Measurements from ENCODE around the gene GDI2.
"Not testable (repeated sequence)": the region's sequence is repeated elsewhere in the genome, so short reads cannot be mapped to it uniquely, and the experiment has no call there.

GDI2 gene

DNA sequence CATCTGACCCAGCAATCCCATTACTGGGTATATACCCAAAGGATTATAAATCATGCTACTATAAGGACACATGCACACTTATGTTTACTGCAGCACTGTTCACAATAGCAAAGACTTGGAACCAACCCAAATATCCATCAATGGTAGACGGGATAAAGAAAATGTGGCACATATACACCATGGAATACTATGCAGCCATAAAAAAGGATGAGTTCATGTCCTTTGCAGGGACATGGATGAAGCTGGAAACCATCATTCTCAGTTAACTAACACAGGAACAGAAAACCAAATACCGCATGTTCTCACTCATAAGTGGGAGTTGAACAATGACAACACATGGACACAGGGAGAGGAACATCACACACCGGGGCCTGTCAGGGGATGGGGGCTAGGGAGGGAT, 35.5 kb downstream of the GDI2 start:
- not testable (repeated sequence) for DNase-seq

GRCh38 chr10:5776881-5777197, 36.4 kb downstream of the GDI2 start:
- no peak for DNase-seq

- no peak for DNase-seq
Observed at GRCh38 chr10:5776136-5776880, 36.9 kb downstream of the GDI2 start.

DNA sequence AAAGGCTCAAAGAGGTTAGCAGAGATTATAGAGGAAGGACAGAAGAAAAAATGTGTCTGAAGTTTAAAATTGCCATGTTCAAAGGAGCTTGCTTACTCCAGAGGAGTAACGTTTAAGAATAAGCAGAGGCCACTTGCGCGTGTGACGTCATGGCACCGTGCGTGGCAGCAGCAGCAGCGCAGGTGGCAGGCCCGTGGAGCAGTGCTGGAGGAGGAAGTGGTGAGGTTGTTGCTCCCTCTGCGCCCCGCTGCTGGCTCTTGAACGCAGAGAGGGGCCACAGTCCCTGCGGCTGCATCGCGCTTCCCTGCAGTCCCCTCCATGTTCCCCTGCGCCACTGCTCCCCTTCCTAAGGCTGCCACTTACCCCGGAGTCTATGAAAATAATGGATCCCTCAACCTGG, 37.5 kb downstream of the GDI2 start:
- no peak for DNase-seq

DNA sequence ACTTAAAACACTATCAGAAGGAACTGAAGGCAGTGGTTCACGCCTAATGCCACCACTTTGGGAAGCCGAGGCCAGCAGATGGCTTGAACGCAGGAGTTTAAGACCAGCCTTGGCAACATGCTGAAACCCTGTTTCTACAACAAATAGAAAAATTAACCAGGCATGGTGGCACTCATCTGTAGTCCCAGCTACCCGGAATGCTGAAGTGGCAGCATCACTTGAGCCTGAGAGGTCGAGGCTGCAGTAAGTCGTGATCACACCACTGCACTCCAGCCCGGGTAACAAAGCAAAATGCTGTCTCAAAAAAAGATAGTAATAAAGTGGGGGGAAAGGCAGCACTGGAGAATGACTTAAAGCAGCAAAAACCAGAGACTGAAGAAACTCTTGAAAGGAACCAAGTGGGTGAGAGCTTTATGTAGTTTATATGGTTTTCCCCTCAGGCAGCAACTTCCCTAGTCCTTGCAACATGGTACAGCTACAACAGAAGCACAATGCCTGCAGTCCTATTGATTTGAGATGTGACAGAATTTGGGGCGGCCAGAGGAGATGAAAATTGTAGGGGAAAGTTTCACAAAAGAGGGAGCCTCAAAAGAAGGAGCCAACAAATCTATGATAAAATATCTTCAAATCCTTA, 38.1 kb downstream of the GDI2 start:
- DNase-seq: no peak

DNA sequence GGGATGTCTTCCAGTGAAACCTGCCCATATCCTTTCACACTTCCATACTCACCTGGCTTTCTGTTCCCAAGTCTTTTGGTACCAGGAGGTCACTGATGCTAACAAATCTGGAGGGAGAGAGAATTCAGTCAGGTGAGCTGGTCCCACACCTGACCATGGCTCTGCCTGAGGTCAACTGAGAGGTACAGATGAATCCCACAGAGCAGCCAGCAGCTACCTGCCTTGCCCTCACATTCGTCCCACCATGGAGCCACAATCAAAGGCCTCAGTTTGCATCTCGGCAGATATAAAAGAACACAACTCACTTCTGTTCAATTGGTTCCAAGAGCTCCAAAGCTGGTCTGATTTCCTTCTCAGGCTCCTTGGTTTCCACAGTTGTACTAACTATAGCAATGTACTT, 47.0 kb downstream of the GDI2 start:
- no peak for DNase-seq

GRCh38 chr10:5765617-5766016, 47.6 kb downstream of the GDI2 start:
- DNase-seq: no peak

DNA sequence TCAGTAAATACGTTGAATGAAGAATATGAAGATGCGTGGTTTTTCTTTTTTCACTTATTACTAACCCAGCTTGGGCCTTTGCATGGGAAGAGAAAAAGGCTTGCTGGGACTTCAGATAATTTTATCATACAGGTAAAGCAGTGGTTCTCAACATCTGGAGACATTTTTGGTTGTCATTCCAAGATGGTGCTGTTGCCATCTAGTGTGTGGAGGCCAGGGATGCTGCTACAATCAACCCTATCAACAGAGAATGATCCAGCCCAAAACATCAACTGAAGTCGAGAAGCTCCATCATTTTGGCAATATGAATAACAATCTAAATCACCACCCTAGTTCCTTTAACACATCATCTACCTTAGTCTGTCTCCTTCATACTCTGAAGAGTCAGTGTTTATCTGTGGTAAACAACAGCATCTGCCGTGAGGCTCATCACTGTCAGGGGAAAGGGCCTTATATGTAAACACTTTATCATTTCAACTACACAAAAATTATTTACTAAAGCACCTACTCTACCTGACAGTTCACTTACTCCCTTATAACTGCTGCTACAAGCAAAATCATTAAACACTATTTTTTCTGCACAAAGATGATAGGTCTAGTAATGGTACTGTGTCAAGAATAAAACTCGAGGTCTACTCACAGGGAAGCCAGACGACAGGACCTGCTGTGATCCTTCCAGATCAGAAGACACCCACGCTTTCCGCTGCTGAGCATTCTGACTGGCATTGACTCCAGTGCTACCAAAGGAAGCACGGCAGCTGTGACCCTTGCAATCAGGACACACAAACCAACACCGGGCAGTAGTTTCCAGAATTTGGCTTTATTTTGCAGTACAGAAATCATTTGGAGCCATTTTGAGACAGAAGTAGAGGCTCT, 48.6 kb downstream of the GDI2 start:
- no peak for DNase-seq

GRCh38 chr10:5762531-5762930, 50.7 kb downstream of the GDI2 start:
- no peak for DNase-seq

DNA sequence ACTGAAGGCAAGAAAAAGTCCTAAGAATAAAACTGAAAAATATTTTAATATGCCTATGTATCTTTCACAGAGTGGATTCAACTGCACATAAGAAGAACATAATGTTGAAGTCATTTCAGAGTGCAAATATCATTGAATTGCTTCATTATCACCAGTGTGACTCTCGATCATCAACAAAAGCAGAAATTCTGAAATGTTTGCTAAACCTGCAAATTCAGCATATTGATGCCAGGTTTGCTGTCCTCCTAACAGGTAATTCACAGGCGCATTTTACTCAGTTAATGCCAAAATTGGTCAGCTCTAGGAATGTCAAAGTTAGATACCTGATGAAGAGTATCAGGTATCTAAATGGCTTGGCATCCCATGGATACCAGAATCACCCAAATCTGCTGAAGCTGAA, 52.0 kb downstream of the GDI2 start:
- DNase-seq: no peak

GRCh38 chr10:5760515-5760914, 52.7 kb downstream of the GDI2 start:
- no peak for DNase-seq

- DNase-seq: no peak
Observed at GRCh38 chr10:5758927-5759326, 54.3 kb downstream of the GDI2 start.

GRCh38 chr10:5757766-5758517, 55.3 kb downstream of the GDI2 start:
- DNase-seq: no peak

DNA sequence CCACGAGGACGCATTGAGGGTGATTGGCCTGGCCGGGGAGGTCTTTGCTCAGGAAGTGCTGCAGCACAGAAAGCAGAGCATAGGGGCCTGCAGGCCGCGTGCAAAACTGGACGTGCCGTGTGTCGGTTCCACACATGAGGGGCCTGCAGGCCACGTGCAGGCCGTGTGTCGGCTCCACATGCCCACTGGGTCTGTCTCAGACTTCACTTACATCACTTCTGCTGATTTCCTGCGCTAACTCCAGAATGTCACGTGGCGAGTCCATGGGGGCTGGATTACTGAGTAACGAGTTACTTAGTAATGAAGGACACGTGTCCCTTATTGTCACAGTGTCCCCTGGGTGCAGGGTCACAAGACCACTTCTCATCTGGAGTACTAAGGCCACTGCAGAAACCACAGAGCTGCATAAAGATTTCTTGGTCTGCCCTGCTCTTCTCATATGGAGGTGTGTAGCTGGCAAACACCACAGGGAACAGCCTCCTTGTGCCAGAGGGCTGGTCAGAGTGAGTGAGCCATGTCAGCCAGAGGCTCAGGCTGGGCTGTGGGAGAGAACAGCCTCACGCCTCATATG, 60.8 kb downstream of the GDI2 start:
- DNase-seq: no peak

DNA sequence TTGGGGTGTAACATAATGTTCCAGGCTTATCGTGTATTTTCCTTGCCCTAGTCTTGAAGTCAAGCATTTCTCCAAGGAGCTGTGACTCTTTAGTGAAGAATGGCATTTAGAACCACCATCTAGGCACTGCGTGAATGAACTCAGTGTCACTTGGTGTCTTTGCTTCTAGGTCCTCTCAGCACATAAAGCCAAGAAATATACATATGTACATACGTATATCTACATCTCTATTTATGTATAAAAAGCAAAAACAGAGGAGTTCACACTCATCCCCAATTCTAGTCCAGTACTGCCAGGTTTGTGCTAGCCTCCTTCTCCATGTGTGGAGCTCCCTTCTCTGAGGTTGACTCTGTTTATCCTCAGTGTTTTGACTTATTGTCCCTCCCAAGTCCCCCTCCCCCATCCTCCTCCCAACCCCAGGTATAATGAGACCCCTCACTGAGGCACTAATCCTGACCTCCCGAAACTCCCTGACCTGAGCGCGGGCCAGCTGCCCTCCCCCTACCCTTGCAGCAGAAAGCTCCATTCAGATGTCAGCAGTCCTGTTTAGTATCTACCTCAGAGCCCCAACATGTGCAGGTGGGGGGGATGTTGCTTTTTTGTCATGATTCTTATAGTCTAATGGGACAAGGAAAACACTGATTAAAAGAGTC, 61.5 kb downstream of the GDI2 start:
- no peak for DNase-seq

DNA sequence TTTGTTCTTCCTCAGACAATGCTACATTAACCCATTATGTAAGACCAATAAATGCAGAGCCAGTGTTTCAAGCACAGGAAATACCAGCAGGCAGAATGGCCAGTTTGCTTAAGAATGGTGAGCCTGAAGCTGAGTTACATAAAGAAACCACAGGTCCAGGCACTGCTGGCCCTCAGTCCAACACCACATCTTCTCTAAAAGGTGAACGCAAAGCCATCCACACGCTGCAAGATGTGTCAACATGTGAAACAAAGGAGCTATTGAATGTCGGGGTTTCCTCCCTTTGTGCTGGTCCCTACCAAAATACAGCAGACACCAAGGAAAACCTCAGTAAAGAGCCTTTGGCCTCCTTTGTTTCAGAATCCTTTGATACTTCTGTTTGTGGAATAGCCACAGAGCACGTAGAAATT, 64.8 kb downstream of the GDI2 start:
- no peak for DNase-seq

DNA sequence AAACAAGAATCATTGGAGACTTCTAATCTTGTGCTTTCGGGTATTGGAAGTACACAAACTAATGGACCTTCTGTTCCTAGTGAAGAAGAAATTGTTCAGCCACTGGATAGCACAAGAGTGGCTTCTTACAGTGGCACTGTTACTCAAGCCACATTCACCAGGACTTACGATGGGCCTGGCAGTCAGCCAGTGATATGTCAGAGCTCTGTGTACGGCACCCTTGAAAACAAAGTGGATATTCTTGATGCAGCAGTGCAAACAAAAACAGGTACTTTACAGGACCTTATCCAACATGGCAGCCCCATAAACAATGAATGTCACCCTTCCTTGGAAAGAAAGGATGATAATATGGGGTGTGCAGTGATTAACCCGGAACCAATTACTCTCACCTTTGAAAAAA, 67.0 kb downstream of the GDI2 start:
- no peak for DNase-seq

- DNase-seq: no peak
Observed at GRCh38 chr10:5744849-5745248, 68.4 kb downstream of the GDI2 start.

- no peak for DNase-seq
Observed at GRCh38 chr10:5743736-5744135, 69.5 kb downstream of the GDI2 start.

- DNase-seq: no peak
Observed at GRCh38 chr10:5742116-5742515, 71.1 kb downstream of the GDI2 start.

DNA sequence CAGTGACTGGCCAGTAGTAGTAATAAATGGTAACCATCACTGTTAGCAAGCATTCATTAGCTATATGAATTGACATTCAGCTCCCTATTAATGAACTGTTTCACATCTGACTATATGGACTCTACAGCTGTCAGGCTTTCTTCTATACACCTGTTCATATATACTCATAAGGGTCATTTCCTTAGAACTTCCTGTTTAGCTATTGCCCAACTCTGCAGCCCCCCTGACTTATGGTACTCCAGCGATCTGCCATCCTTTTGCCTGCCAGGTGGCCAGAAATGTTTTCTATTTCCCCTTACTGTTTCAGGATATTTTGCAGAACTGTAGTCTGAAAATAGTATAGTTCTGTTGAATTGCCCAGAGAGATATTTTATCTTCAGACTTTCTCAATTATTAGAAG, 72.0 kb downstream of the GDI2 start:
- no peak for DNase-seq

GRCh38 chr10:5738427-5738826, 74.8 kb downstream of the GDI2 start:
- DNase-seq: no peak
